Gastroesophageal sphincter (tissue), 3 donors: ENCODE measurements around the gene CATSPERE.

Experiments used
- EP300 ChIP-seq: sonication (generic); formaldehyde crosslinking; IDR thresholded peaks from one replicate; pipeline ENCODE4 v1.6.1; 2017; ENCODE audit warnings: antibody characterized with exemption, mild to moderate bottlenecking
- POLR2AphosphoS5 ChIP-seq: sonication (generic); formaldehyde crosslinking; IDR thresholded peaks from one replicate; pipeline ENCODE4 v1.6.1; 2017; ENCODE audit warnings: antibody characterized with exemption
- TF ChIP-seq, protein P1 (sequence below), 4 experiments: fragments of 200-600 bp in 2 of 4; fragments of 450-650 bp in 2 of 4; sonication (generic) in 1 of 4; IDR thresholded peaks; one replicate each; pipeline ENCODE4 v1.5.1; 2017 to 2019; ENCODE audit warnings: antibody characterized with exemption in 4 of 4, mild to moderate bottlenecking in 2 of 4, moderate library complexity in 2 of 4

DNA sequence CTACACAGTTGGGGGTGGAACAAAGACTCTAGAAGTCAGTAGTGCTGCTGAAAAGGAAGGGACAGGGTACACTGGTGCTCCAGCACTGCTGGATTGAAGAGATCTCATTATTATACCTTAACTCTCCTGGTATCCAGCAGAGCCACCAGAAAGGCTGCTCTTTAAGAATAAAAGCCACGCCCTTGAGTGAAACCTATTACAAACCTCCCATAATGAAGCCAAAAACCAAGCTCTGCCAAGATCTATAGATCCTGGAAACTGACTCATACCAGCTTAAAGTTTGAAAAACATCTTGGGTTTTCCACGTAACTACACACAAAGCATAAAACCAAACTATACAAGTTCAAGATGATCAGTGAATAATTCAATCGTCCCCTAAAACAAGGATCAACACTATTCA, 47.3 kb upstream of the CATSPERE start:
- TF ChIP-seq POLR2AphosphoS5 (no peak), EP300 (no peak)
- TF ChIP-seq, protein P1, sequence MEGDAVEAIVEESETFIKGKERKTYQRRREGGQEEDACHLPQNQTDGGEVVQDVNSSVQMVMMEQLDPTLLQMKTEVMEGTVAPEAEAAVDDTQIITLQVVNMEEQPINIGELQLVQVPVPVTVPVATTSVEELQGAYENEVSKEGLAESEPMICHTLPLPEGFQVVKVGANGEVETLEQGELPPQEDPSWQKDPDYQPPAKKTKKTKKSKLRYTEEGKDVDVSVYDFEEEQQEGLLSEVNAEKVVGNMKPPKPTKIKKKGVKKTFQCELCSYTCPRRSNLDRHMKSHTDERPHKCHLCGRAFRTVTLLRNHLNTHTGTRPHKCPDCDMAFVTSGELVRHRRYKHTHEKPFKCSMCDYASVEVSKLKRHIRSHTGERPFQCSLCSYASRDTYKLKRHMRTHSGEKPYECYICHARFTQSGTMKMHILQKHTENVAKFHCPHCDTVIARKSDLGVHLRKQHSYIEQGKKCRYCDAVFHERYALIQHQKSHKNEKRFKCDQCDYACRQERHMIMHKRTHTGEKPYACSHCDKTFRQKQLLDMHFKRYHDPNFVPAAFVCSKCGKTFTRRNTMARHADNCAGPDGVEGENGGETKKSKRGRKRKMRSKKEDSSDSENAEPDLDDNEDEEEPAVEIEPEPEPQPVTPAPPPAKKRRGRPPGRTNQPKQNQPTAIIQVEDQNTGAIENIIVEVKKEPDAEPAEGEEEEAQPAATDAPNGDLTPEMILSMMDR (IDR thresholded peaks at IDR 0.05): no peak
